IPS-20b (cell line): ENCODE measurements around the gene XCR1.

ENCODE experiments used
- H3K27ac ChIP-seq: one replicate; pipeline ENCODE4 v1.5.1; 2013; ENCODE audit warnings: low read length
- H3K27me3 ChIP-seq: 2 replicates; pipeline ENCODE4 v1.6.1; 2013; ENCODE audit warnings: mild to moderate bottlenecking, low read length, inconsistent platforms; ENCODE audit not compliant: insufficient read depth
- H3K36me3 ChIP-seq: 2 replicates; pipeline ENCODE4 v1.6.1; 2013; ENCODE audit warnings: low read depth, mild to moderate bottlenecking, inconsistent platforms, low read length, moderate library complexity; ENCODE audit not compliant: insufficient read depth
- H3K4me1 ChIP-seq: 2 replicates; pipeline ENCODE4 v1.6.1; 2013; ENCODE audit warnings: mild to moderate bottlenecking, control low read depth, inconsistent platforms, low read length, moderate library complexity; ENCODE audit not compliant: insufficient read depth
- H3K4me3 ChIP-seq: 2 replicates; pipeline ENCODE4 v1.5.1; 2013; ENCODE audit warnings: mild to moderate bottlenecking, low read length, inconsistent platforms
- H3K9ac ChIP-seq: 2 replicates; pipeline ENCODE4 v1.6.1; 2013; ENCODE audit warnings: low read depth, mild to moderate bottlenecking, inconsistent platforms, low read length, moderate library complexity
- H3K9me3 ChIP-seq: 2 replicates; pipeline ENCODE4 v1.6.1; 2013; ENCODE audit warnings: mild to moderate bottlenecking, low read depth, low read length, inconsistent platforms; ENCODE audit not compliant: insufficient read depth

Gene XCR1

GRCh38 chr3:45987368-45988291 lies 39.7 kb downstream of the XCR1 start:
- H3K9ac ChIP-seq: no peak overlapping the region
- H3K4me1 ChIP-seq: peaks cover 5% of the 10 kb centered on the region
- no peaks in the 10 kb centered on the region for H3K9me3 ChIP-seq
- no peaks in the 10 kb centered on the region for H3K27me3 ChIP-seq
- no peak overlapping the region for H3K27ac ChIP-seq
- H3K4me3 ChIP-seq: no peak overlapping the region
- H3K36me3 ChIP-seq: peaks cover 26% of the 10 kb centered on the region

DNA sequence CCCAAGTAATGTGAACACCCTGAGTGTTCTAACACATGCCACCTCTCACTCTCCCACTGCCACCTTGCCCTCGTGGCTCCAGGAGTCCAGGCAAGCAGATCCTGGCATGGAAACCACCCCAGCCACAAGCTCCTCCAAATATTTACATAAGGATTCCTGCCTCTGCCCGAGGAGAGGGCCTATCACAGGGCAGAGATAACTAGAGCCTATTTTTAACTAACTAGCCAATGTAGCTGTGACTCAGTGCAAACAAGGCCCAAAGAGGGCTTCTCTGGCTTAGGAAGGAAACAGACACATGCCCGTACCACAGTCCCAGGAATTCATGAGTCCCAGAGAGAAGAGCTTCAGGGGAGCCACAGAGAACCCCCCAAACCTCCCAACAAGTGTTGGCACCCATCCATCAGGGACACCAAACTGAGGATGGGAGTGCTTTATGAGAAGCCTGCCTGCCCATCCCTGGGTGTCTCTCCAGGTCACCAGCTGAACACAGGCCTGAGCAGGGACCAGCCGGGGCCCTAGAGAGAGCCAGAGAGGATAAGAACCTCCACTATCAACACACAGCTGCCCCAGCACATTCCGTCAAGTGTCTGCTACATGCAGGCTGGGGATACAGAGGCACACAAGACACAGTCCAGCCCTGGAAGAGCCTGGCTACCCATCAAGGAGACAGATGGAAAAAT lies 40.8 kb downstream of the XCR1 start:
- Histone ChIP-seq H3K4me3 (no peak overlapping the region), H3K9ac (no peak overlapping the region), H3K4me1 (no peaks in the 10 kb centered on the region), H3K9me3 (no peaks in the 10 kb centered on the region), H3K36me3 (peaks cover 38% of the 10 kb centered on the region), H3K27ac (no peak overlapping the region), H3K27me3 (no peaks in the 10 kb centered on the region)

DNA sequence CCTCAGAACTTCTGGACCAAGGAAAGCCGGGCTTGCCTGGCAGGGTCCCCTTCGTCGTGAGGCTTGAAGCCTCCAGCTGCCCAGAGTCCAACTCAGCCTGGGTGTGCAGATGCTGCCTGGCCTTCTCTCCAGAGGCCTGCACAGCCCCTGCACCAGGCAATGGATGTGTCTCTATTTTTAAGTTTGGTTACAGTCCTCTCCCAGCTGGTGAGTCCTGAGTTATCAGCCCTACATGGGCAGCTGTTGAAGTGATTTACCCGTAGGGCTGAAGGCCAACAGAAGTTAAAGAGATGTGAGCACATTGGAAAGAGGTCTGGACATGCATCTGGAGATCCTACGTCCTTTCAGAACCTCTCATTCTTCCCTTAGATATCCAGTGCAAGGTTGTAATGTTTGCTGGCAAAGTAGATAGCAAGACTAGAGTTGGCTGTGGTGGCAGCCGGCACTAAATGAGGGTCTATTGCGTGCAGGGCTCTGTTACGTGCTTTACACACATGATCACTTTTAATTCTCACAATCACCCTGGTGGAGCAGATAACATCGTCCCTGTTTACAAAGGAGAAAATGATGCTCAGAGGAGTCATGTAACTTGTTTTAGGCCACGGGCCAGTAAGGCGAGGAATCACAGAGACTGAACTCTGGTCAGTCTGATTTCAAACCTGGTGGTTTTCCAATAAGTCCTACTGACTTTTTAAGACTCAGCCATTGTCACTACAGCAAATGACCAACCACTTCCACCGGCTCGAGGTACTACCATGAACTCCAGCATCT lies 41.6 kb downstream of the XCR1 start:
- no peaks in the 10 kb centered on the region for H3K27me3 ChIP-seq
- H3K27ac ChIP-seq: no peak overlapping the region
- peaks cover 45% of the 10 kb centered on the region for H3K36me3 ChIP-seq

GRCh38 chr3:45984331-45985312 lies 42.7 kb downstream of the XCR1 start:
- Histone ChIP-seq H3K4me3 (no peak overlapping the region), H3K36me3 (peaks cover 56% of the 10 kb centered on the region), H3K9ac (no peak overlapping the region), H3K27ac (no peak overlapping the region), H3K27me3 (no peaks in the 10 kb centered on the region), H3K4me1 (no peaks in the 10 kb centered on the region), H3K9me3 (no peaks in the 10 kb centered on the region)

More for the DNA sequence above, 41.6 kb downstream of the XCR1 start:
- Histone ChIP-seq H3K4me3 (no peak overlapping the region), H3K9me3 (no peaks in the 10 kb centered on the region), H3K4me1 (no peaks in the 10 kb centered on the region), H3K9ac (no peak overlapping the region)

DNA sequence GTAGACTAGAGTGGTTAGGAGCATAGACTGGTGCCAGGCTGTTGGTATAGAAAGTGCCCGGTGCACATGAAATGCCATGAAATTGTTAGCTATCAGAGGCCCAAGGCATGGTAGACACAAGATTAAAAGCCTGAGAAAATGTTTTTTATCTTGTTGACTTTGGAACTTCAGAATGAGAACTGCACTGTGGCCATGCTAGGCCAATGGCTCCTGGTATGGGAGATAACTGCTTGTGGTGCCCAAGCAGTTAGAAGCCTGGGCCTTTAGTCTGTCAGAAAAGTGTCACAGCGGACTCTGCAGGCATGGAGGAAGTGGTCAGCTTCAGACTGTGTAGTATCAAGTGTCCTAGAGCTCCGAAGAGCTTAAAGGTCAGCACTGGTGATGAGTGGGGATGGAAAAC lies 43.5 kb downstream of the XCR1 start:
- H3K9me3 ChIP-seq: no peaks in the 10 kb centered on the region
- no peak overlapping the region for H3K4me3 ChIP-seq
- H3K4me1 ChIP-seq: no peaks in the 10 kb centered on the region
- no peaks in the 10 kb centered on the region for H3K27me3 ChIP-seq
- no peak overlapping the region for H3K27ac ChIP-seq
- H3K9ac ChIP-seq: no peak overlapping the region
- peaks cover 64% of the 10 kb centered on the region for H3K36me3 ChIP-seq

DNA sequence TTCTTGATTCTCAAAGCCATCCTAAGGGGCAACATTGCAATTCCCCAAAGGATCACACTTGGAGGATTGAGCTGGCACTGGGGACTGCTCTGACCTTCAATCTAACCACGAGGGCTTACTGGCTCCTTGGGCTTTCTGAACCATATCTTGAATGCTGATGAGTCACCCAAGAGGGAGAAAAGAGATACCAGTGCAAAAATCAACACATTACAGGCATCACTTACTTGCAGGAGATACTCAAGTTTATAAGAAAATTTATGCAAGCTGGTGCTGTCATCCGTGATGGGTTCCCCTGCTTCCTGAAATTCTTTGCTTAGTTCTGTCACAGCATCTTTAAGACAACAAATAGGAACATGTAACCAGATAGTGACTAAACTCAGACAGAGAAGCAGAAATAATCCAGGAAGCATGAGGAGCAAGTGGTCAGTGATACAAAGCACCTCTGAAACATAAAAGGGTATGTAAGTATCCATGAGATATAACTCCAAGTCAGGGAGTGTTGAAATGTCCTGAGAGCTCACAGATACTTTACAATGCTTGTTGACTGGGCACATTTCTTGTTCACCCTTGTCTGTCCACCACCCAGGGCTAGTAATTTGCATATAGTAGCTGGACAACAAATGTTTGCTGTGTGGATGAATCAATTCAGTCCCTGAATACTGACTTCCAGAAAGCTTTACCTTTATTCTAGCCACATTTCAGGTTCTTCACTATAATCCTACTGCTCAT lies 45.8 kb downstream of the XCR1 start:
- no peaks in the 10 kb centered on the region for H3K9me3 ChIP-seq
- no peaks in the 10 kb centered on the region for H3K4me1 ChIP-seq
- no peak overlapping the region for H3K4me3 ChIP-seq
- no peak overlapping the region for H3K9ac ChIP-seq
- H3K27ac ChIP-seq: no peak overlapping the region
- peaks cover 83% of the 10 kb centered on the region for H3K36me3 ChIP-seq
- H3K27me3 ChIP-seq: no peaks in the 10 kb centered on the region

- H3K27me3 ChIP-seq: no peaks in the 10 kb centered on the region
- H3K4me3 ChIP-seq: no peak overlapping the region
- H3K9me3 ChIP-seq: no peaks in the 10 kb centered on the region
- H3K4me1 ChIP-seq: no peaks in the 10 kb centered on the region
- peaks cover 90% of the 10 kb centered on the region for H3K36me3 ChIP-seq
- no peak overlapping the region for H3K27ac ChIP-seq
- no peak overlapping the region for H3K9ac ChIP-seq
Observed at GRCh38 chr3:45980819-45981218, 46.5 kb downstream of the XCR1 start.

DNA sequence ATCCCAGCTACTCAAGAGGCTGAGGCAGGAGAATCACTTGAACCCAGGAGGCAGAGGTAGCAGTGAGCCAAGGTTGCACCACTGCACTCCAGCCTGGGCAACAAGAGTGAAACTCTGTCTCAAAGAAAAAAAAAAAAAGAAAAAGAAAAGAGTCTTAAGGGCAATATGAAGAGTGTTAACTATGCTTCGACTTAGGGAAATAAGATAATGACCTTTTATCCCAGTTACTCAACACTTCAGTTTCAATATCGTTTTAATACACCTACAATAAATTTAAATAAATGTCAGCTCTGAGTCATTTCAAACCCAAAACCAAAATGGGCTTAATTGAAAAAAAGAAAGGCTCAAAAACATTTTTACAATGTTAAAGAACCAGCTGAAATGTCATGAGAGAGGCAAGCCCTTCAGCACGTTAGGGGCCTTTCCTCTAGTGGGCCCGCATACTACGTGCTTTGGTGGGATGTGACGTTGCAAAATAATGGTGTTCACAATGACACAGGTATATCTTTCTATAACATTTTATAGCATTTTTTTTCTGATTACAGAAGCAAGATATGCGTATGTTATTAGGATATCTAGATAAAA lies 47.0 kb downstream of the XCR1 start:
- no peak overlapping the region for H3K27ac ChIP-seq
- no peak overlapping the region for H3K9ac ChIP-seq
- H3K36me3 ChIP-seq: peaks cover 94% of the 10 kb centered on the region
- no peak overlapping the region for H3K4me3 ChIP-seq
- H3K4me1 ChIP-seq: no peaks in the 10 kb centered on the region
- no peaks in the 10 kb centered on the region for H3K27me3 ChIP-seq
- no peaks in the 10 kb centered on the region for H3K9me3 ChIP-seq

DNA sequence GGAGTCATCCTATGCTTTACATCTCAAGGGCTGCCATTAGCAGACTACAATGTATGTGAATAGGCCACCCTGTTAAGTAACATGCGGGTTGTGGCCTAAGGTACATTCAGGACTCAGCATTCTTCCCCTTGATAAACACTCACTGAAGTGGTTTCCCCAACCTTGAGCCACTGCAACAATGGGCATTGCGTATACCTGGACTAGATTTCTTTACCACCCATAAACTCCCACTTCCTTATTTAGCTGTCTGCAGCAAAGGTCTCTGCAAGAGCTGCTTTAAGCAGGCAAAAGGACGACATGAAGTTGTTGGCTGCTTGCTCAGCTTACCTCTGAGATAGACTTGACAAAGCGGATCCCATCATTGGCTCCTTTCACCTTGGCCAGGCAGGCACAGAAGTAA lies 47.9 kb downstream of the XCR1 start:
- no peaks in the 10 kb centered on the region for H3K27me3 ChIP-seq
- H3K4me3 ChIP-seq: no peak overlapping the region
- no peaks in the 10 kb centered on the region for H3K4me1 ChIP-seq
- peaks cover 95% of the 10 kb centered on the region for H3K36me3 ChIP-seq
- no peak overlapping the region for H3K9ac ChIP-seq
- no peaks in the 10 kb centered on the region for H3K9me3 ChIP-seq
- no peak overlapping the region for H3K27ac ChIP-seq

DNA sequence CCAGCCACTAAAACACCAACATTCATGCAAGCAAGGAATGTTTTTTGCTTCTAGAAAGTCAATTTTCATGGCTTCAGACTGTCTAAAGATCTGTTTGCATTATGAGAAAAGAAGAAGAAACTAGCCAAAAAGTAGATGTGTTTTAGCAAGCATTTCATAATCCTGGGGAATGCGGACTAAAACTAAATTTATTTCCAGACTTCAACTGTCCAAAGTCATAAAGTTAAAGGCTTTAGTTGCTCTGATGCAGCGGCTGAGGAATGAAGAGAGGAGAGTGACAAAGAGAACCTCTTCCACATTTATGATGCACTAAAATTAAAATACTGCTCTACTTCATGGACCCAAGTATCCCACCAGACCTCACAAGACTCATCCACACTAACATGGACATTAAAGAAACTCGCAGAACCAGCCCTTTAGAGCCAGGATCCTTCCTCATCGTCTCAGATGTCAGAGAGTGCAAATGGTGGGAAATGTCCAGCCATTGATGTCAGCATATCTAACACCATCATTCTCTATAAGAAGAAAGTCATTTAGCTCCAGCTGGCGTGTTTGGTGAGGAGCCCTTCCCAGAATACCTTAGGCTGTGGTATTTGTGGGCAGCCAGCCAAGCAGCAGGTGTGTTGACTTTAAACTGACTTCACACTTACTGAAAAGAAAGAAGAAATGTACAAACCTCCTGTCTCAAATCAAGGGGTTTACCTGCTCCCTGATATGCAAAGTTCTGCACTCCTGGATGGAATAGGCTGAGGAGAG lies 49.1 kb downstream of the XCR1 start:
- Histone ChIP-seq H3K4me1 (no peaks in the 10 kb centered on the region), H3K36me3 (peaks cover 95% of the 10 kb centered on the region), H3K27ac (no peak overlapping the region), H3K27me3 (no peaks in the 10 kb centered on the region), H3K4me3 (no peak overlapping the region), H3K9me3 (no peaks in the 10 kb centered on the region), H3K9ac (no peak overlapping the region)
